ENCODE data around the gene KIF22. TPM values are rescaled to one million over a fixed set of nuclear protein-coding genes. Genes with fewer than 3 reads are reported as not detected.
A peak's percentile ranks its signal among the peaks of the same experiment; 100 is the strongest.

KIF22 gene
- total and polyA plus RNA-seq, 9 of the 15 experiments (the other 6 are each of a cell fraction or from before 2014, with no cell fraction given) = 8.7 to 232 (median 131) TPM

DNA sequence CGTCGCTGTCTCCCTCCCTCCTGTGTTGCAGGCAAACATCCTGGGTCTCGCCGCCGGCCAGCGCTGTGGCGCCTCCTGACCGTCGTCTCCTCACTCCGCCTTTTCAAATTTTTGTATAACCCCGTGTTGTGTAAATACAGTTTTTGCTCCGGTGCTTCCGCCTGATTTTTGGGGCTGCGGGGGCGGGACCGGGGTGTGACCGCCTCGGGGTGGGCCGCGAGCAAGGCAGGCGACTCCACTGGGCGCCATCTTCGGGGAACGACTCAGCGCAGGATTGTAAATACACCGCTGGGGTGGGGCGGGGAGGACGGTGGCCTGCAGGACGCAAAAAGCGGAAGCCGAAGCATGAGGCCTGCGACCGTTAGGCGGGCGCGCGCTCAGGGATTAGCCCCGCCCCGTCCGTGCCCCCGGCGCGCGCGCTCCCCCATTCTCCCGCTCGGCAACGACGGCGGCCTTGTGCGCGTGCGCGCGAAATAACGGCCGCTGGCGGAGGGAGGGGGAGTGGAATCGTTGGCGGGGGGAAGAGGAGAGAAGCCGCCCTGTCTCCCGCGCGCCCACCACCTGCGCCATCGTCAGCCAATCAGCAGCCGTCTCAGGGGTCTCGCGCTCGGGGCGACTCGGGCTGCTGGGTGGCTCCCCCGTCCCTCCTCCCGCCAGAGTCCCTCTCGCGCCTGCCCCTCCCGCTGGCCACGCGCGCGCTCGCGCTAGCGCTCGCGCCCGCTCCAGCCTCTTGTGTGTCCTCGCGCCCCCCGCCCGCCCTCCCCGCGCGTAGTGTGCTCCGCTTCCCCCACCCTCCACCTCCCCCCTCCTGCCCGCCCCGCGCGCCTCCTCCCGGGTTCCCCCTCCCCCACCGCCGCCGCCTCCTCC, 14.9 kb downstream of the KIF22 start (continued):
- TF ChIP-seq, protein P1, sequence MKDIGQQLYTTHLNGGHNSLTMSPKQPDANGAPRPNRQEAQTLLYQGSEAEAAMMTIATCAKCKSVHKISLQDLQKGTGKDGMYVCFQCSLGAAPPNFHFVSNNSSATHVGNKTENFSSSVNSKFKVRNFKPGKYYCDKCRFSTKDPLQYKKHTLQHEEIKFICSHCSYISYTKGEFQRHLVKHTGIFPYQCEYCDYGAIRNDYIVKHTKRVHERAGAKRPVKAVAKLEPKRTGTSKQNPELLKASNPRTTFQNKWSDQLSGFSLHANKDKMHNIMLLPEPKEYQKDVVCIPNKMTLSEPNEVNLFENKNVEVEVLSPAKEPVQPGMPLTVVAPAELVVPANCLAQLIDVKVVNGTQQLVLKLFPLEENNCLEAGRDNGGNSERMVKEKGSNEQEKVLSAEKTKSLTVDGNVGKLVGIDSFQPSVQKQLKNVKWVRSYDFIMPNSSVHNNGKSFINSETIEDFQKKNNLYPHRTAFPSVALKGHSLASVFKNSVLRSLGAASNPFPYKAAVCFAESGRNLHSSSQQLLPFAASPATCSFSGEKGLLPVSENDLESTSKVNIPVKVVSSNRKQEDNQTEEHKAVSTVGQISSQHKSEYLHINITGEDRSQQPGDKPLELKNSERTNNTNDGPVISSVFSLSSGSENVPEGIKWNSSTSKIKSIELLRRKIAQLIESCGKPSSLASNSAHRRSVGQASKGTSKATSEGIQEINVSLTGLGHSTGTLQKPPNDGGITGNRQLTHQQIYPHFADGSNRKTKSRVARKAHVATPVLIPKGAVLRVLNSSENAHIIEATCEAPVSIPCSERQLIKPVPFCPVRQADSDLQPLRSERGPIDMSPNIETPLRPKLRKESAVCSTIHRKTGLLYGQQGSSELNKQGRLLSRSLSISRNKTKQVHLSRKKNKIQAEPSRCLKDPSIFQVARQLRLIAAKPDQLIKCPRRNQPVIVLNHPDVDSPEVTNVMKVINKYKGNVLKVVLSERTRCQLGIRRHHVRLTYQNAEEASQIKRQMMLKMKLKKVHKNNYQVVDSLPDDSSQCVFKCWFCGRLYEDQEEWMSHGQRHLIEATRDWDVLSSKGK (CRISPR knock-in tag; IDR thresholded peaks at IDR 0.05) = no peak
- TF ChIP-seq POLR2AphosphoS5 (IDR thresholded peaks at IDR 0.05; ENCODE audit: control insufficient read depth, insufficient read depth, low read depth, low read length) (peak; percentile 78; the same call in 1 of the 2 replicates), SMAD4 (CRISPR knock-in tag; conservative IDR thresholded peaks at IDR 0.05) (peak; percentile 87), CAMTA2 (CRISPR knock-in tag; conservative IDR thresholded peaks at IDR 0.05) (0 out of 2 replicates have a peak, but pooled peaks have one; percentile 78), POLR3A (IDR thresholded peaks at IDR 0.05; ENCODE audit: borderline replicate concordance, extremely low read depth, insufficient read depth, insufficient read length) (no peak), ZNF184 (CRISPR knock-in tag; IDR thresholded peaks at IDR 0.05) (no peak), HEY1 (CRISPR knock-in tag; IDR thresholded peaks at IDR 0.05; ENCODE audit: borderline replicate concordance) (peak; percentile 36; the same call in 1 of the 2 replicates), GABPA (tag; conservative IDR thresholded peaks at IDR 0.05; ENCODE audit: low read depth) (peak; percentile 77), ZNF444 (CRISPR knock-in tag; IDR thresholded peaks at IDR 0.05) (peak; percentile 78; the same call in 1 of the 2 replicates), MXI1 (IDR thresholded peaks at IDR 0.05; ENCODE audit: low read depth, low read length) (peak; percentile 64), ZNF780A (CRISPR knock-in tag; IDR thresholded peaks at IDR 0.05) (no peak), PCBP1 (IDR thresholded peaks at IDR 0.05; ENCODE audit: low read depth, low read length, poor library complexity, severe bottlenecking) (peak; percentile 80), RFX7 (CRISPR knock-in tag; IDR thresholded peaks at IDR 0.05) (0 out of 2 replicates have a peak, but pooled peaks have one; percentile 17), CBX2 (IDR thresholded peaks at IDR 0.05; ENCODE audit: insufficient read depth, low read length, poor library complexity, severe bottlenecking) (no peak), CSDE1 (IDR thresholded peaks at IDR 0.05) (no peak)
- TF ChIP-seq, protein P2, sequence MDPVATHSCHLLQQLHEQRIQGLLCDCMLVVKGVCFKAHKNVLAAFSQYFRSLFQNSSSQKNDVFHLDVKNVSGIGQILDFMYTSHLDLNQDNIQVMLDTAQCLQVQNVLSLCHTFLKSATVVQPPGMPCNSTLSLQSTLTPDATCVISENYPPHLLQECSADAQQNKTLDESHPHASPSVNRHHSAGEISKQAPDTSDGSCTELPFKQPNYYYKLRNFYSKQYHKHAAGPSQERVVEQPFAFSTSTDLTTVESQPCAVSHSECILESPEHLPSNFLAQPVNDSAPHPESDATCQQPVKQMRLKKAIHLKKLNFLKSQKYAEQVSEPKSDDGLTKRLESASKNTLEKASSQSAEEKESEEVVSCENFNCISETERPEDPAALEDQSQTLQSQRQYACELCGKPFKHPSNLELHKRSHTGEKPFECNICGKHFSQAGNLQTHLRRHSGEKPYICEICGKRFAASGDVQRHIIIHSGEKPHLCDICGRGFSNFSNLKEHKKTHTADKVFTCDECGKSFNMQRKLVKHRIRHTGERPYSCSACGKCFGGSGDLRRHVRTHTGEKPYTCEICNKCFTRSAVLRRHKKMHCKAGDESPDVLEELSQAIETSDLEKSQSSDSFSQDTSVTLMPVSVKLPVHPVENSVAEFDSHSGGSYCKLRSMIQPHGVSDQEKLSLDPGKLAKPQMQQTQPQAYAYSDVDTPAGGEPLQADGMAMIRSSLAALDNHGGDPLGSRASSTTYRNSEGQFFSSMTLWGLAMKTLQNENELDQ (CRISPR knock-in tag; IDR thresholded peaks at IDR 0.05; ENCODE audit: borderline replicate concordance) = no peak
- TF ChIP-seq, protein P3, sequence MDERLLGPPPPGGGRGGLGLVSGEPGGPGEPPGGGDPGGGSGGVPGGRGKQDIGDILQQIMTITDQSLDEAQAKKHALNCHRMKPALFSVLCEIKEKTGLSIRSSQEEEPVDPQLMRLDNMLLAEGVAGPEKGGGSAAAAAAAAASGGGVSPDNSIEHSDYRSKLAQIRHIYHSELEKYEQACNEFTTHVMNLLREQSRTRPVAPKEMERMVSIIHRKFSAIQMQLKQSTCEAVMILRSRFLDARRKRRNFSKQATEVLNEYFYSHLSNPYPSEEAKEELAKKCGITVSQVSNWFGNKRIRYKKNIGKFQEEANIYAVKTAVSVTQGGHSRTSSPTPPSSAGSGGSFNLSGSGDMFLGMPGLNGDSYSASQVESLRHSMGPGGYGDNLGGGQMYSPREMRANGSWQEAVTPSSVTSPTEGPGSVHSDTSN (CRISPR knock-in tag; IDR thresholded peaks at IDR 0.05; ENCODE audit: low read depth) = no peak
- TF ChIP-seq, protein P3 (tag; conservative IDR thresholded peaks at IDR 0.05; ENCODE audit: low read depth) = no peak

Data from K562 (cell line).